ENCODE data around the gene LDB3. TPM values are rescaled to one million over a fixed set of nuclear protein-coding genes. Genes with fewer than 3 reads are reported as not detected.
A peak's percentile ranks its signal among the peaks of the same experiment; 100 is the strongest.

Gene LDB3
- total and polyA plus RNA-seq, 2 of the 4 experiments (the other 2 are of a cell fraction): 0.36 to 2.6 TPM

DNA sequence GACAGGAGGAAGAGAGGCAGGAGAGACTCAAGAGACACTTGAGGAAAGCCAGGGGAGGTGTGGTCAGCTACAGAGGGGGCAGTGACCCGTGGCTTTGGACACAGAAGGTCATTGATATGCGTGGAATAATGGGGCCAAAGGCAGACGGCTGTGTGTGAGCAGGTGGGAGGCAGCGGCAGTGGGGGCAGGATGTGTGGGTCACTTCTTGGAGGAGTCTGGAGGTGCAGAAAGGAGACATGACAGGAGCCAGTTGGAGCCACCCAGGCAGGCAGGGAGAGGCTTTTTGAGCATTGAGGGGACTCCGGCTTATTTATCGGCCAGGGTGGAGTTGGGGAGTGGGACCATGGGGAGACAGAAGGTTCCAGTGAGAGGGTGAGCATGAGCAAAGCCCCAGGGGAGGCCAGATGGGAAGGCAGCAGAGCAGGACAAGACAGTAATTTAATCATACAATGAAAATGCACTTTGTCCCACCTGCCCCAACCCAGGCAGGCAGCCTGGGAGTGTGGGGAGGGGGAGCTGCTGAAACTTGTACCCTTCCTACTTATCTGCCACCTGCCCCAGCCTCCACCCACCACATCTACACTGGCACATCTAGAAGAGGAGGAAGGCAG is 5.0 kb downstream of the LDB3 start:
- no peak overlapping the region for H3K27ac ChIP-seq (ENCODE audit: insufficient read depth, low read length)
- no peak overlapping the region; the same call in 2 of the 3 replicates for H2BK15ac ChIP-seq (ENCODE audit: low read depth, low read length)
- H3K9ac ChIP-seq (ENCODE audit: low read depth, low read length): no peak overlapping the region
- H4K20me1 ChIP-seq (ENCODE audit: insufficient read depth, low read length): no peaks in the 10 kb centered on the region
- 90% methylated on average over 4 of the region's 6 CpGs; no CpG with 5 or more reads in 1 of the 2 experiments for WGBS, 2 experiments (ENCODE audit: extremely low coverage in 2 of 2, insufficient read length in 1 of 2)
- H3K14ac ChIP-seq (replicated peaks; ENCODE audit: low read depth, low read length): no peak overlapping the region
- BruUV-seq (replicated peaks): no TSS peak
- TF ChIP-seq SMC3 (IDR thresholded peaks at IDR 0.05; ENCODE audit: low read depth, low read length): no peak
- no peak for TF ChIP-seq MAFK (IDR thresholded peaks at IDR 0.05; ENCODE audit: low read depth, low read length)
- TF ChIP-seq RFX5 (IDR thresholded peaks at IDR 0.05; ENCODE audit: low read depth, low read length): no peak
- TF ChIP-seq NFE2L2 (IDR thresholded peaks at IDR 0.05; ENCODE audit: low read depth, low read length): no peak
- no peak for TF ChIP-seq FOS (IDR thresholded peaks at IDR 0.05; ENCODE audit: low read depth, low read length)
- TF ChIP-seq, protein P1, sequence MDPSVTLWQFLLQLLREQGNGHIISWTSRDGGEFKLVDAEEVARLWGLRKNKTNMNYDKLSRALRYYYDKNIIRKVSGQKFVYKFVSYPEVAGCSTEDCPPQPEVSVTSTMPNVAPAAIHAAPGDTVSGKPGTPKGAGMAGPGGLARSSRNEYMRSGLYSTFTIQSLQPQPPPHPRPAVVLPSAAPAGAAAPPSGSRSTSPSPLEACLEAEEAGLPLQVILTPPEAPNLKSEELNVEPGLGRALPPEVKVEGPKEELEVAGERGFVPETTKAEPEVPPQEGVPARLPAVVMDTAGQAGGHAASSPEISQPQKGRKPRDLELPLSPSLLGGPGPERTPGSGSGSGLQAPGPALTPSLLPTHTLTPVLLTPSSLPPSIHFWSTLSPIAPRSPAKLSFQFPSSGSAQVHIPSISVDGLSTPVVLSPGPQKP (IDR thresholded peaks at IDR 0.05; ENCODE audit: borderline replicate concordance, low read depth, low read length): no peak
- TF ChIP-seq, protein P2, sequence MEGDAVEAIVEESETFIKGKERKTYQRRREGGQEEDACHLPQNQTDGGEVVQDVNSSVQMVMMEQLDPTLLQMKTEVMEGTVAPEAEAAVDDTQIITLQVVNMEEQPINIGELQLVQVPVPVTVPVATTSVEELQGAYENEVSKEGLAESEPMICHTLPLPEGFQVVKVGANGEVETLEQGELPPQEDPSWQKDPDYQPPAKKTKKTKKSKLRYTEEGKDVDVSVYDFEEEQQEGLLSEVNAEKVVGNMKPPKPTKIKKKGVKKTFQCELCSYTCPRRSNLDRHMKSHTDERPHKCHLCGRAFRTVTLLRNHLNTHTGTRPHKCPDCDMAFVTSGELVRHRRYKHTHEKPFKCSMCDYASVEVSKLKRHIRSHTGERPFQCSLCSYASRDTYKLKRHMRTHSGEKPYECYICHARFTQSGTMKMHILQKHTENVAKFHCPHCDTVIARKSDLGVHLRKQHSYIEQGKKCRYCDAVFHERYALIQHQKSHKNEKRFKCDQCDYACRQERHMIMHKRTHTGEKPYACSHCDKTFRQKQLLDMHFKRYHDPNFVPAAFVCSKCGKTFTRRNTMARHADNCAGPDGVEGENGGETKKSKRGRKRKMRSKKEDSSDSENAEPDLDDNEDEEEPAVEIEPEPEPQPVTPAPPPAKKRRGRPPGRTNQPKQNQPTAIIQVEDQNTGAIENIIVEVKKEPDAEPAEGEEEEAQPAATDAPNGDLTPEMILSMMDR (conservative IDR thresholded peaks at IDR 0.05; ENCODE audit: low read depth, low read length): no peak
- no peak for TF ChIP-seq CEBPB (IDR thresholded peaks at IDR 0.05; ENCODE audit: low read depth, low read length)
- no peak for TF ChIP-seq RCOR1 (IDR thresholded peaks at IDR 0.05; ENCODE audit: insufficient replicate concordance, low read length)
- TF ChIP-seq BHLHE40 (IDR thresholded peaks at IDR 0.05; ENCODE audit: low read depth, low read length): no peak
- TF ChIP-seq POLR2A (IDR thresholded peaks at IDR 0.05; ENCODE audit: low read depth, low read length): no peak
- TF ChIP-seq CHD1 (IDR thresholded peaks at IDR 0.05; ENCODE audit: low read depth, low read length): no peak
- no peak for TF ChIP-seq RAD21 (IDR thresholded peaks at IDR 0.05; ENCODE audit: low read length)
- TF ChIP-seq, protein P3, sequence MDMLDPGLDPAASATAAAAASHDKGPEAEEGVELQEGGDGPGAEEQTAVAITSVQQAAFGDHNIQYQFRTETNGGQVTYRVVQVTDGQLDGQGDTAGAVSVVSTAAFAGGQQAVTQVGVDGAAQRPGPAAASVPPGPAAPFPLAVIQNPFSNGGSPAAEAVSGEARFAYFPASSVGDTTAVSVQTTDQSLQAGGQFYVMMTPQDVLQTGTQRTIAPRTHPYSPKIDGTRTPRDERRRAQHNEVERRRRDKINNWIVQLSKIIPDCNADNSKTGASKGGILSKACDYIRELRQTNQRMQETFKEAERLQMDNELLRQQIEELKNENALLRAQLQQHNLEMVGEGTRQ (IDR thresholded peaks at IDR 0.05; ENCODE audit: low read depth, low read length): no peak
- TF ChIP-seq MAZ (IDR thresholded peaks at IDR 0.05; ENCODE audit: borderline replicate concordance, low read depth, low read length): no peak
- no peak for TF ChIP-seq MXI1 (IDR thresholded peaks at IDR 0.05; ENCODE audit: borderline replicate concordance, low read depth, low read length)
- ATAC-seq (ENCODE audit: low read depth) (no peak), DNase-seq (no peak)
- H2BK120ac ChIP-seq (ENCODE audit: low read depth, low read length): peak overlapping the region; percentile 19; the same call in 1 of the 2 replicates
- no peak overlapping the region for H3K56ac ChIP-seq (ENCODE audit: extremely low read depth, insufficient read depth, low read length)
- ChIA-PET CTCF (interaction anchor here (1.3 kb wide), 1 partner anchor 272 kb away, joined by 3 read pairs; no protein-coding TSS in a partner anchor), POLR2A (ENCODE audit: unreplicated experiment) (no interaction called here)
- peak overlapping the region; percentile 46; the same call in 1 of the 2 replicates for H2AK5ac ChIP-seq (ENCODE audit: low read depth, low read length)
- no peak overlapping the region for H2AFZ ChIP-seq (replicated peaks; ENCODE audit: low read length, poor library complexity)
- no peak overlapping the region for H3K4ac ChIP-seq (ENCODE audit: low read depth, low read length)
- no peak overlapping the region for H4K91ac ChIP-seq (ENCODE audit: insufficient read depth, low read depth, low read length)
- no peak overlapping the region for H2BK5ac ChIP-seq (ENCODE audit: low read depth, low read length, poor library complexity, severe bottlenecking)
- H3K18ac ChIP-seq (ENCODE audit: low read depth, low read length): no peak overlapping the region
- no peak overlapping the region for H3K4me3 ChIP-seq (ENCODE audit: insufficient read depth, low read depth, low read length)
- in situ Hi-C loops (cut with MboI; ENCODE audit: low sequenced_read_pairs): no loop called here
- peaks cover 35% of the 10 kb centered on the region for H3K4me1 ChIP-seq (ENCODE audit: control insufficient read depth, insufficient read depth, low read length)
- H3K9me3 ChIP-seq (ENCODE audit: control insufficient read depth, insufficient read depth, low read length): no peaks in the 10 kb centered on the region
- no peak overlapping the region for H3K4me2 ChIP-seq (ENCODE audit: low read depth, low read length)
- peaks cover 0 to 15% of the 10 kb centered on the region in 2 experiments; a peak in 2 of 4 replicates for H3K79me1 ChIP-seq (ENCODE audit: low read depth in 1 of 2, low read length in 2 of 2)
- dilution Hi-C loops (cut with HindIII; ENCODE audit: low sequenced_read_pairs, unreplicated experiment): no loop called here
- H2BK20ac ChIP-seq (ENCODE audit: low read depth, low read length): no peak overlapping the region; the same call in 1 of the 2 replicates
- no peak overlapping the region for H4K5ac ChIP-seq (ENCODE audit: low read depth, low read length)
- H4K8ac ChIP-seq (ENCODE audit: low read depth in 2 of 2, low read length in 2 of 2): no peak overlapping the region
- H3K36me3 ChIP-seq (ENCODE audit: control insufficient read depth, insufficient read depth, low read length): no peaks in the 10 kb centered on the region
- intact Hi-C loops (cut with micrococcal nuclease): no loop called here
- H3K27me3 ChIP-seq (ENCODE audit: control insufficient read depth, insufficient read depth, low read length): no peaks in the 10 kb centered on the region
- peaks cover 13% of the 10 kb centered on the region for H3K9me1 ChIP-seq (ENCODE audit: insufficient read depth, low read length)
- no peak overlapping the region for H3K23ac ChIP-seq (ENCODE audit: low read depth, low read length)
- peak overlapping the region; percentile 56 for H2AK9ac ChIP-seq (replicated peaks; ENCODE audit: low read depth, low read length, poor library complexity)

Measured in IMR-90 (cell line).